Stimulated activated CD8-positive, alpha-beta memory T cell treated with anti-CD3 and anti-CD28 coated beads, Interleukin-12 subunit alpha, Interleukin-12 subunit beta, amount 100 ng/mL, for 4 hours (primary cell): ENCODE results near the gene EPB42.
"Not testable (repeated sequence)": the region's sequence is repeated elsewhere in the genome, so short reads cannot be mapped to it uniquely, and the experiment has no call there.

Source experiments
- DNase-seq: peaks from one replicate; pipeline ENCODE4 v3.0.0-alpha.2; 2020; ENCODE audit warnings: low read depth

EPB42 gene

DNA sequence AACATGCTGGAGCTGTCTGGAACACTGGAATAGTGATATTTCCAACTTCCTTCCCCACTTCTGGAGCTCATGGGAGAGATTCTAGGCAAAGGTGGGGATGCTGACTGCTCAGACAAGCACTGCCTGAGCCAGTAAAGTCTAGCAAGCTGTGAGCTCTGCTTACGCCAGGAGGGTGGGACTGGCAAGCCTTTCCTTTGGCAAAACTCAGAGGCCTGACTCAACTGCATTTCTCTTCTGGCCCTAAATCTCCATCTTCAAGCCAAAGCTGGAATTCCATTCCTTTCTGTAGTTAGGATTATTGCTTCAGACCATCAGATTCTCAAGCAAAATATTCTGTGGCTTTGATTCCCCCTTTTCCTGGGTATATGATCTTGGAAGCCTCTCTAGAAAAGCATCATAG, 20.3 kb upstream of the EPB42 start:
- no peak for DNase-seq

DNA sequence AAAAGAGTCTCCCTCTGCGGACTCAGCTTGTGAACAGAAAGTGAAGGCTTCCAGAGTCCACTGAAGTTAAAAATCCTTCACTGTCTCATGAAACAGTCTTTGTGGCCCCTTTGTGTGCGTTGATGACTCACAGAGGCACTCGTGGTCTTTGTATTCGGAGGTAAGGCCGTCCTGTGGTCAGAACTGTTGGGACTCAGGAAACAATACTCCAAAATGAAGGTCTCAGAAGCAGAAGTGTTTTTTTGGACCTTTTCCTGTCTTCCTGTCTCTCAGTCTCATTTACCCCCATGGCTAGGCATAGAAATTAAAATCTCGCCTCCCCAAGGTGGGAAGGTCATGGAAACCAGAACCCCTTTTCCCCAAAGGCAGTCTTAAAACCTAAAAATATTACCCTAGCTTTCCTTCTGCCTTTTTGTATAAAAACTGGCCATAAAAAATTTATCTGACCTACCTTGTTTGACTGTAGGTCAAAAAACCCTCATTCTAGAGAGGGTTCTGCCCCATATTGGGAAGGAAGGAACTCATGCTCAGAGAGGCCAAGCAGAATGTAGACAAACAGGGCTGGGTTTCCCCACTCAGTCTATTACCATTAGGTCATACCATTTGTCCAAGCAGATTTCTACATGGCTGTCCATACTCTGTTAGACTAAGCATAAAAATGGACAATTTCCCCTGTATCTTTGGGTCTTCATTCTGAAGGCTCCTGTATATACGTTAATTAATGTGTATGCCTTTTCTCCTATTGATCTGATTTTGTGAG, 19.1 kb upstream of the EPB42 start:
- DNase-seq: no peak

DNA sequence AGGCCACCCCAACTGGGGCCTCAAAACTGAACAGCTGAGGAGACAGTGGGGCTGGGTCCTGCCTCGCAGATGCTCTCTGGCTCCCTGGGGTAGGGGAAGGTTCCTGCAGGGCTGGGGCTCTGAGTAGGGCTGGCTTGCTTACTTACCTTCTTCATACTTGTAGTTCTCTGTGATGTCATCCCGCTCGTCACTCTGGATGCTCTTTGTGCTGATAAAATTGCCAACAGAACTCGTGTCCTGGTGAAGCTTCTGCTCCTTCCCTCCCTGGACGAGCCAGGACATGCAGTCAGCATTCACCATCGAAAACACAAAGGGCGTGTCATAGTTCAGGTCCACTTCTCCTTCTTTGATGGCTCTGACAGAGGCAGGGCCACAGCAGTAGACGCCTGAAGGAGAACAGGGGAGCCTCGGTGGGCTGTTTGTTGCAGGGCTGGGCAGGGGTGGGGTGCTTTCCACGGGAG, 17.9 kb upstream of the EPB42 start:
- no peak for DNase-seq

DNA sequence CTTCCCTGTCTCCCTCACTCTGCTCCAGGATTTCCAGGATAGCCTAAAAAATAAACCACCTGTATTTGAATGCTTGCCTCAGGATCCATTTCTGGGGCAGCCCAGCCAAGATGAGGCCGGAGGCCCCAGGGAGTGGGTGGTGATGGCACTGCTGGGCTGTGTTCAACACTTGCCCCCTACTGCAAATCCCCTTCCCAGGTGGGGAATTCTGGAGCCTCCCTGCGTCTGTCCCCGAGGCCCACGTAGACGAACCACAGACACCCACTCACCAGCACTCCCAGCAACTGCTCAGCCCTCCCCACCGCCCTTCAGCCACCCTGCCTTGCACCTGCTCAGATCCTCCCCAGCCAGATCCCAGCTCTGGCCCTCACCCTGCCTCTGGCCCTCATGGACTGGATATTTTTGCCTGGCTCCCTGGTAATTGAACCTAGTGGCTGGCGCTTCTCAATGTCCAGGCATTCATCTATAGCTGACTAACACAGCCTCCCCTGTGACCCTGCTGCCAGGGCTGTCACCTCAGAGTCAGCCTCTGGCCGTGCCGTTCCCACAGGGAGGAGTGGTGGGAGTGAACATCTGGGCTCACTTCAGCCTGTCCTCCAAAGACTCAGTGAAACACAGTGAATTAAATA, 17.1 kb upstream of the EPB42 start:
- no peak for DNase-seq

DNA sequence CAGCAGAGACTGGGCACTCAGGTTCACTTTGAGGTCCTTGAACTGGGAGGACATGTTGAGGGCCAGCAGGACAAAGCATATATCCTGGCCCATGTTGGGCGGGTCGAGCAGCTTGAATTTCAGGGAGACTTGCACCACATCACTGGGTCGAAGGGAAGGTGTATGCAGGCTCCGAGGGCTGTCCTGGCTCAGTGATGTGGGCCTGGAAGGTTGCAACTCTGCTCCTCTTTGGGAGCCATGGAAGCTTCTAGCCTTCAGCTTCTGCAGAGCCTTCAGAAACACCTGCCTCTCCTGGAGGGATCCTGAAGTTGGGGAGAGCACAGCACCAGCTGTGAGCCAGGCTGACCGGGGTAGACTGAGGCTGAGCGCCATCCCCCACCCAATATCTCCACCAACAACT, 14.7 kb upstream of the EPB42 start:
- no peak for DNase-seq

DNA sequence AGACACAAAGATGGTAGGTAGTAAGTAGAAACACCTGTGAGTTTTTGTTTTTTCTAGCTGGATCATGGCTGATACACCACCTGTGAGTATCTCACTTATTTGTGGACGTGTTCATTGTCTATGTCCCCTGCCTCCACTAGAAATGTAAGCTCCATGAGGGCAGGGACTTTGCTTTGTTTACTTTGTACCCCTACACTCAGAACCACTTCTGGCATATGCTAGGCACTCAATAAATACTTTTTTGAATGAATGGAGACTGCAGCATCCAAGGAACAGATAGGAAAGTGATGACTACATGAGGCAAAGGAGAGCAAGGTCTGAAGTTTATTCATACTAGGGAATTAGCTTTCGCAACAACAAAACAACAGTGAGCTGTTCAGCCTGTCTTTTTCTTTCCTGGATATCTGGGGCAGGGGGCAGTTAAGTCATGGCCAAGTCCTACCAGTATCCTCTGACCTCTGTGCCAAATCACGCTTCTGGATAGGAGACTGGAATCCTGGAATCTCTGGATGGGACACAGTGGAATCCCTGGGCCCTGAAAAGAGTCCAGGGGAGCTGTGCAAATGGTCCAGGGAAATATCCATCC, 11.6 kb upstream of the EPB42 start:
- DNase-seq: no peak

DNA sequence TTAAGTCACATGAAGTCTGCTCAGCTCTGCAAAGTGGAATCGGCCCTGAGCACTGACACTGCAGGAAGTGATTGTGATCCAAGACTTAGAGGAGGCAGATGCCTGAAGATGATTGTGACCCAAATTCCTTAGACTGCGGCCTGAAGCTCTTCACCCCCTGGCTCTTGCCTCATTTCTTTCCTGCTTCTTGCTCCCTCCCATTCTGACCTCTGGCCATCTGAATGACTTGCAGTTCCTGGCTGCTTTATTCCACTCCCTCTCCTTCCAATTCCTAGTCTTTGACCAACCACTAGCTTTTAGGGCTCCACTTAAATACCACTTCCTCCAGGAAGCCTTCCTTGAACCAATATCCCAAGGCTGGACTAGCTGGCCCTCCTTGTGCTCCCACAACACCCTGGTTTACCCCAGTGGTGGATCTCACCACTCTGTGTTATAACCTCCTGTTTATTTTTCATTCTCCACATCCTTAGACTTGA, 9.9 kb upstream of the EPB42 start:
- DNase-seq: no peak

DNA sequence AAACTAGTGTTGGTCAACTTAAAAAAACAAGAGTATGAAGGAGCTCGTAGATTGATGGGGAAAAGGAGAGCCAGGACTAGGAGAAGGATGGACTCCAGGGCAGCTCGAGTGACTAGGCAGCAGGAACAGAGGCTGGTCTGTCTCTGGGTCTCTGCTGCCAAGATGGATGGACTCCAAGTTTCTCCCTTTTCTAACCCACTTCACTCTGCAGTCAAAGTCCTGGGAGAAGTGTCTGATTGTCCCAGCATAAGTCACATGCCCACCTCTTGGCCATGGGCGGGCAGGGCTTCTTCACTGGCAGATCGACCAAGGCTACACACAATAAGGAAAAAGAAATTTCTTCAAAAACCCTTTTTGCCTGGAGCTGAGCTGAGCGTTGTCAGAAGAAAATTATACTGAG, 9.2 kb upstream of the EPB42 start:
- no peak for DNase-seq

DNA sequence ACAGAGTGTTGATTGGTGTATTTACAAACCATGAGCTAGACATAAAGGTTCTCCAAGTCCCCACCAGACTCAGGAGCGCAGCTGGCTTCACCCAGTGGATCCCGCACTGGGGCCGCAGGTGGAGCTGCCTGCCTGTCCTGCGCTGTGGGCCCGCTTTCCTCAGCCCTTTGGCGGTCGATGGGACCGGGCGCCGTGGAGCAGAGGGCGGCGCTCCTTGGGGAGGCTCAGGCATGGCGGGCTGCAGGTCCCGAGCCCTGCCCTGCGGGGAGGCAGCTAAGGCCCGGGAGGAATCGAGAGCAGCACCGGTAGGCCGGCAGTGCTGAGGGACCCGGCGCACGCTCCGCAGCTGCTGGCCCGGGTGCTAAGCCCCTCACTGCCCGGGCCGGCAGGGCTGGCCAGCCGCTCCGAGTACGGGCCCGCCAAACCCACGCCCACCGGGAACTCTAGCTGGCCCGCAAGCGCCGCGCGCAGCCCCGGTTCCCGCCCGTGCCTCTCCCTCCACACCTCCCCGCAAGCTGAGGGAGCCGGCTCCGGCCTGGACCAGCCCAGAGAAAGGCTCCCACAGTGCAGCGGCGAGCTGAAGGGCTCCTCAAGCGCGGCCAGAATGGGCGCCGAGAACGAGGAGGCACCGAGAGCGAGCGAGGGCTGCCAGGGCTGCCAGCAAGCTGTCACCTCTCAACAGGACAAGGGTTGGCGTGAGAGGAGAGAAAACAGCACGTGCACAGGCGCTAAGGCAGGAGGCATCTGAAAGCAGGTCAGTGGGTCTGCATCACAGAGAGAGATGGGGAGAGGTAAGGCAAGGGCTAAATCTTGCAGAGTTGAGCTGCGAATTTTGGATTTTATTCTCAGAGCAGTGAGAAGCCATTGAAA, 5.9 kb upstream of the EPB42 start:
- DNase-seq: no peak

DNA sequence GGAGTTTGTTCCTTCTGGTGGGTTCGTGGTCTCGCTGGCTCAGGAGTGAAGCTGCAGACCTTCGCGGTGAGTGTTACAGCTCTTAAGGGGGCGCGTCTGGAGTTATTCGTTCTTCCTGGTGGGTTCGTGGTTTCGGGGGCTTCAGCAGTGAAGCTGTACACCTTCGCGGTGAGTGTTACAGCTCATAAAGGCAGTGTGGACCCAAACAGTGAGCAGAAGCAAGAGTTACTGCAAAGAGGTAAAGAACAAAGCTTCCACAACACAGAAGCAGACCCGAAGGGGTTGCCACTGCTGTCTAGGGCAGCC, 5.1 kb upstream of the EPB42 start:
- not testable (repeated sequence) for DNase-seq

DNA sequence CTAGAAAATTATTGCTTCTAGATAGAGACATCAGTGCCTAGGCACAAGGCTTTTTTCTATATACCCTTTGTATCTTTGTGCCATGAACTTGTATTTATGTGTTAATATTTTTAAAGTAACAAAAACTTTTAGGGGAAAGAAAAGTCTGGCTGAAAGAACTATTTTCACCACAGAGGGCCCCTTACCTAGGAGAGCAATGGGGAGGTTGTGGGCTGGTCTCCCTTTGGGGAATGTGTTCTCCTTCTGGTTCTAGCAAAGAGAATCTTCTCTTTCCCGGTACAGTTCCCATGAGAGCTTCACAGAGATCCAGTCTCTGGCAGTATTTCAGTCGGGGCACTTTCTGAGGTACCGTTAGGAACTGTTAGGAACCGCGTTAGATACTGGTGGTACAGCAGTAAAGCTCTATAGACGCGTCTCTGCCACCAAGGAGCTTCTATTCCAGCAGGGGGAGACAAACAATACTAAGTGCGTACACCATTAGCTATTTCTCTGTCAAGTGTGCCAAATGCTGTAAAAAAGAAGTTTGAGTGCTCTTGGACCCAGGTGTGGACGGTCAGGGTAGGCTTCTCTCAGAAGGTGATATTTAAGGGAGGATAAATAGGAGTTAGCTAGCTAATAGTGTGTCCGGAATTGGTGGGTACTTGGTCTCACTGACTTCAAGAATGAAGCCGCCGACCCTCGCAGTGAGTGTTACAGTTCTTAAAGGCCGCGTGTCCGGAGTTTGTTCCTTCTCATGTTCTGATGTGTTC, 4.6 kb upstream of the EPB42 start:
- no peak for DNase-seq

DNA sequence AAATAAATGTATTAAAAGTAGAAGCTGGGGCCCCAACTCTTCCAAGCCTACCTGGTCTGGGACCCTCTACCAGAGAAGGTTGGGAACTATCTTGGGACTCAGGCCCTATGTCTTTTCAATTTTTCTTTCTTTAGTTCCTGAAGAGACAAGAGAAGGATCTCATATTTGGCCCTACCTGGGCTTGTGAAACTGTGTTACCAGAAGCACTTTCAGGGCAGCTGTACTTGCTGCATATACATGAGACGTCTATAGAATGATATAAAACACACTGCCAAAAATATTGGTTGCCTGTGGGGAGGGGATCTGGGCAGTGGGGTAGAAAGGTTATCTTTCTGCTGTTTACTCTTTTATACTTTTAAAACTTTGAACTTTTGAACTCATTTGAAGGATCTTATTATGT, 604 bp upstream of the EPB42 start:
- DNase-seq: no peak

DNA sequence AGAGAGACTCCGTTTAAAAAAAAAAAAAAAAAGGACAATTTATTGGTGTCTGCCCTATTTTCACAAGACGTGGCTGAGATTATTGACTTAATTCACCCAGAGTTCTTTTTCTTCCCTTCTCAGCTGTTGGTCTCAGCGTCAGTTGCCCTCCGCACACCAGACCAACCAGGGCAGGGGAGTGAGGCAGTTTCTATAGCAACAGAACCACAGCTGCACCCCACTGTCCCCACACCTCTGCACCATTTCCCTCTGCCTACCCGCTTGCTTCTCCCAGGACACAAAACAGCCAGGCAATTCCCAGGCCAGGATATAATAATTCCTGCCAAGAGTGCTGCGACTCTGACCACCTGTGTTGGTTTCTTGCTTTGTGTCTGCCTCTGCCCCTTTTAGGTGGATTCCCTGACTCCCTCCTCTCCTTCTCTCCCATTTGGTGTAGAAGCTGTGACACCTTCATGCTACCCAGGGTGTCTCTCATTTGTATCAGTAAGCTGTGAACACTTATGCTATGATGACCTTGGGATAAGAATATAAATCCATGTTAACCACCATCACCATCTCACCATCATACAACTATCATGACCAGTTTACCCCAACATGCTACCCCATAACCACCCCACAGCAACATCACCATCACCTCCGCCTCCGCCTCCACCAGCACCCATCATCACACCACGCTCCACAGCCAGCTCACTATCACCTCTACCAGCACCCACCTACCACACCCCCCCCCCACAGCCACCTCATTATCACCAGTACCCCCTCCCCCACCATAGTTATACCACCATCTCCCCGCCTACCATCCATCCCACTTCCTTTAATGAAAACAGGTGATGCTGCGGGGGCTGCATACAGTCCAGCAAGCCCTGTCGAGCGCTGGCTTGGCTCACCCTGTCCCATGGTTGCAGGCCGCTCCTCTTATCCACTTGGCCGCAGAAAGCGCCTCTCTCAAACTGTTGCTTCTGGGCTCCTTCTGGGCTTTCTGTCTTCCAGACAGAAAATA, 589 bp downstream of the EPB42 start:
- no peak for DNase-seq

DNA sequence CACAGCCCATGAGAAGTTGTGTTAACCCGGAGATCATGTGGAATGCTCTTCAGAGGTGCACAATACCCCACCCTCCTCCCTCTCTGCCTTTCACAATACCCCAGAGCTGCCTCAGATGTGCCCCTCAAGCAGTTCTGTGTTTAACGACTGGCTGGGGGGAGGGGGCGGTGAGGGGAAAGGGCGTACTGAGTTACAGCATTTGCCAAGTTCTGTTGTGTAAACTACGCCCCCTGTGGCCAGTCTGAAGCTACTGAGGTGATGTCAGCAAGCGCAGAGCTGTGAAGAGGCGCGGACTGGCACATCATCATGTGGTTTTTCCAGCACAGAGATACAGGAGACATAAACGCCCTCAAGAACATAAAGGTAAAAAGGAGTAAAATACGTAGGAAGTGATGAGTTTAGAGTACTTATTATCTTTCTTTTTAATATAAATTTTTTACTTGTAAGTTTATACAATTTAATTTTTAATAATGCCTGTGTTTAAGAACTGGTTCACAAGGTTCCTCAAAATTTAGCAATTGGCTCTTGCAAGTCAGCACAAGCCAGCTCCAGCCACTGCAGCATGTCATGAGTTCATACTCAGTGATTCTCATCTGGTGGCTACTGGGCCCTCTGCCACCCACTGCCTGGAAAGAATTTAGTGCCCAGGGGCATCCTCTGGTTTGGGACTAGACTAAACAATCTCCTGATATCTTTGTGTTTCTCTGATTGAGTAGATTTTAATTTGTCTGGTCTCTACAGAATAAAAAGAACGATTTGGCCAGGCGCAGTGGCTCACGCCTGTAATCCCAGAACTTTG, 1.7 kb downstream of the EPB42 start:
- DNase-seq: no peak

DNA sequence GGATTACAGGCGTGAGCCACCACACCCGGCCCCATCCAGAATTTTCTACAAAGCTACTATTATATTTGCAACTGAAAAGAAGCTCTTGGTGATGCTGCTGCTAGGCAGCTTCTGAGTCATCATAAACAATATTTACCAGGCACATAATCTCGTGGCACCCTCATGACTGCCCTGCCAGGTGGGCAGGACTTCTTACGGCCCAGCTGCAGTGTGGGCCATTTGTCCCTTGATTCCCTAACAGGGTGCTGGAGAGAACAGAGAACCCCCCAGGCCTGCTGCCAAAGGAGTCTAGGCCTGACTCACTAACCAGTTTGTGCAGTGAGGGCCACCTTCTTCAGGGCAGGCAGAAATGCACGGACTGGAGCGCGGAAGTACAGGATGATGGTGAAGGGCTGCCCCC, 4.9 kb downstream of the EPB42 start:
- no peak for DNase-seq

DNA sequence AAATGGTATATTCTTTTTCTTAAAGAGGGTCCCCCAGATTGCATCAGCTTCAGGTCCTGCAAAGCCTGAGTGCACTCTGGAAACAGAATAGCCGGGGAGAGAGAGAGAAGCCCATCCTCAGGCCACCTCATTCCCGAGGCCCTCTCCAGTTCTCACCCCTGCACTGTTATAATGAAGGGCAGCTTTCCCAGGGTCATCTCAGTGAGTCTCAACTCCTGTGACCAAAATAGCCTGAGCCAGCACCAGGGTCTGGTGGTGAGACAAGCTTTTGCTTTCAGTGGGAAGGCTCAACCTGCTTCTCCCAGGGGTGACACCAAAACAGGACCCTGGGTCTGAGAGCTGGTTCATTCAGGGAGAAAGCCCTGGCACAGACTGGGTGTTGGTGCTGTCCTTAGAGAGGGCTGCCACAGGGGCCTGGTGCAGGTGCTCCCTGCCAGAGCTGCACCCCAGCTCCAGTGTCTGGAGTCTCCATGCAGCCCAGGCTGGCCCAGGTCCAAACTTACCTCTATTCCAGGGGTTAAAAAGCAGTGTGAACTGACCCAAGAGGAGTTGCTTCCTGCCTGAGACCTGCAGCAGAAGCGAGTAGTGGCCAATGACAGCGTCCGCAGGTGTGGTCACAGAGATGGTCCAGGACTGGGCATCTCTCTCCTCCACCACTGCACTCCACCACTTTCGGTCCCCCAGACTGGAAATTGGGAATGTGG, 6.1 kb downstream of the EPB42 start:
- DNase-seq: no peak

DNA sequence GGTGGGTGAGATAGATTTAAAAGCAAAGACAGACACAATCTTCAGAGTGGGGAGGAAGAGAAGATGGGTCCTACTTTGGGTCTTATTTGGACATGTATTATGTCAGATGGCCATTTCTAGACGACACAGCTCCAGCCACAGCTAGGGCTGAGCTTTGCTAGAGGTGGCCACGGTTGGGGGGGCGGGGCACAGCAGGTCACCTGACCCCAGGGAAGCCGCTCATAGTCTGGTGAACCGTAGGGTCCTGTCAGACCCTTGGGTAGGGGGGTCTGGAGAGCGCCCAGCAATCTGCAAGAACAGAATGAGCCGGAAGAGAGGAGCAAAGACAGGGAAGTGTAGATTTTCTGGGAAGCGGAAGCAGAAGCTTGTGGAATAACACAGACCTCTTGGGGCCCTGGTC, 6.6 kb downstream of the EPB42 start:
- DNase-seq: no peak

DNA sequence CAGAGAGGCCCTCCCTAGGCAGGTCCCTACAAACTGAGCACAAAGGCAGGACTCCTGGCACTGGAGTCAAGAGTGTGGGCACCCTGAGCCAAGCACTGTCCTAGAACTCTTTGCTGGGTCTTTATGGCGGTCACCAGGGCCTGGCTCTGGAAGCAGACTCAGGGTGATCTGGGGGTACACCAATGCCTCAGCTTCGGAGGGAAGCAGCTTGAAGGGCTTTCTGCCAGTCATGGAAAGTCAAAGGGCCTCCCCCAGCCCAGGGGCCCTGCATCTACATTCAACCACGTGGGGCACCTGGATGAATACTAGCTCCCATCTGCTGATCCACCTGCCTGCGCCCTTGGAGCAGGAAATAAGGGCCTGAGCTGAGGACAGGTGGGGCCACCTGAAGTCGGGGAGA, 7.4 kb downstream of the EPB42 start:
- no peak for DNase-seq

DNA sequence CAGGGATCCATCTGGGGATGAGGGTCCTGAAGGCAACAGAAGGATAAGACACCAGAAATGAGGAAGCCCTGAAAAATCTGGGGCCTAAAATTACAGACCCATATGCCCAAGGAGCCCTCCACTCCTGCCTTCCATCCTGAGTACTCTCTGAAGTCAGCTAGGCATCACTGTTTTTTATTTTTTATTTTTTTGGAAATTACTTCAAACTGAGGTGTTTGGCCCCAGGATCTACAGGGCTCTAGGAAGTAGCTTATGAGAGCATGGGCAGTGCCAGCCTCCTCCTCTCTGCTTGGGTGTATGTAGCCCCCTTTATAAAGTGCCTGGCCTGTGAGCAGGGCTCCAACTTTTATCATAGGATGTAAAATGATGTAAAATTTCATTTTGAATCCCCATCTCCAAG, 7.9 kb downstream of the EPB42 start:
- DNase-seq: no peak
